ENCODE measurements around the gene CEP20.
"Not testable (repeated sequence)": the region's sequence is repeated elsewhere in the genome, so short reads cannot be mapped to it uniquely, and the experiment has no call there.

Gene CEP20

GRCh38 chr16:15865742-15866141 is 22.7 kb downstream of the CEP20 start:
- FAIRE-seq (no peak), DNase-seq (ENCODE audit: extremely low spot score, insufficient read length, low read depth) (no peak)

- no peak for DNase-seq (ENCODE audit: extremely low spot score, insufficient read length, low read depth)
- no peak for FAIRE-seq
These were observed 23.5 kb downstream of the CEP20 start for GRCh38 chr16:15864939-15865338.

- no peak for FAIRE-seq
- DNase-seq (ENCODE audit: extremely low spot score, insufficient read length, low read depth): no peak
These were observed 26.4 kb downstream of the CEP20 start for GRCh38 chr16:15861996-15862395.

- no peak for FAIRE-seq
- no peak for DNase-seq (ENCODE audit: extremely low spot score, insufficient read length, low read depth)
These were observed 29.3 kb downstream of the CEP20 start for GRCh38 chr16:15858921-15859668.

- FAIRE-seq (no peak), DNase-seq (ENCODE audit: extremely low spot score, insufficient read length, low read depth) (no peak)
These were observed 30.5 kb downstream of the CEP20 start for GRCh38 chr16:15857724-15858560.

GRCh38 chr16:15856901-15857698 is 31.3 kb downstream of the CEP20 start, which contains the start of gene MYH11:
Gene MYH11 (minus strand): TSS chr16:15857028. CDS start chr16:15838252, 18,776 bp downstream.
- DNase-seq (ENCODE audit: extremely low spot score, insufficient read length, low read depth) (no peak), FAIRE-seq (no peak)

GRCh38 chr16:15856182-15856581 is 32.2 kb downstream of the CEP20 start:
- FAIRE-seq (no peak), DNase-seq (ENCODE audit: extremely low spot score, insufficient read length, low read depth) (no peak)

GRCh38 chr16:15855704-15856003 is 32.7 kb downstream of the CEP20 start:
- FAIRE-seq (peak; percentile 93), DNase-seq (ENCODE audit: extremely low spot score, insufficient read length, low read depth) (peak; percentile 54)

GRCh38 chr16:15854906-15855703 is 33.3 kb downstream of the CEP20 start:
- FAIRE-seq: no peak

GRCh38 chr16:15854061-15854460 is 34.3 kb downstream of the CEP20 start:
- no peak for DNase-seq (ENCODE audit: extremely low spot score, insufficient read length, low read depth)
- FAIRE-seq: no peak

More at GRCh38 chr16:15854906-15855703, 33.3 kb downstream of the CEP20 start:
- DNase-seq (ENCODE audit: extremely low spot score, insufficient read length, low read depth): no peak

GRCh38 chr16:15853021-15853420 is 35.4 kb downstream of the CEP20 start:
- no peak for DNase-seq (ENCODE audit: extremely low spot score, insufficient read length, low read depth)
- FAIRE-seq: no peak

GRCh38 chr16:15850555-15850954 is 37.8 kb downstream of the CEP20 start:
- not testable (repeated sequence) for DNase-seq (ENCODE audit: extremely low spot score, insufficient read length, low read depth); FAIRE-seq

- DNase-seq (ENCODE audit: extremely low spot score, insufficient read length, low read depth) (no peak), FAIRE-seq (no peak)
These were observed 39.0 kb downstream of the CEP20 start for GRCh38 chr16:15849209-15849981.

- DNase-seq (ENCODE audit: extremely low spot score, insufficient read length, low read depth): no peak
- FAIRE-seq: no peak
These were observed 40.7 kb downstream of the CEP20 start for GRCh38 chr16:15847611-15848175.

- FAIRE-seq (no peak), DNase-seq (ENCODE audit: extremely low spot score, insufficient read length, low read depth) (no peak)
These were observed 41.9 kb downstream of the CEP20 start for GRCh38 chr16:15846510-15846909.

GRCh38 chr16:15843635-15844279 is 44.6 kb downstream of the CEP20 start:
- FAIRE-seq (no peak), DNase-seq (ENCODE audit: extremely low spot score, insufficient read length, low read depth) (no peak)

- not testable (repeated sequence) for FAIRE-seq
These were observed 49.2 kb downstream of the CEP20 start for GRCh38 chr16:15839204-15839603.

GRCh38 chr16:15837761-15838160 is 50.6 kb downstream of the CEP20 start:
- no peak for FAIRE-seq
- DNase-seq (ENCODE audit: extremely low spot score, insufficient read length, low read depth): no peak

More at GRCh38 chr16:15839204-15839603, 49.2 kb downstream of the CEP20 start:
- DNase-seq (ENCODE audit: extremely low spot score, insufficient read length, low read depth): not testable (repeated sequence)

Data from GM18507 (cell line).